NCI-H146 treated with DMSO at 0.1 percent for 48 hours (cell line): ENCODE measurements around the gene MGAT4B.

Experiments
- DNase-seq: peaks from one replicate; lab custom pipeline; 2025; ENCODE audit not compliant: unreplicated experiment; lab: John Stamatoyannopoulos, UW

Gene MGAT4B

GRCh38 chr5:179812997-179813607, 6.4 kb upstream of the MGAT4B start:
- no peak for DNase-seq

DNA sequence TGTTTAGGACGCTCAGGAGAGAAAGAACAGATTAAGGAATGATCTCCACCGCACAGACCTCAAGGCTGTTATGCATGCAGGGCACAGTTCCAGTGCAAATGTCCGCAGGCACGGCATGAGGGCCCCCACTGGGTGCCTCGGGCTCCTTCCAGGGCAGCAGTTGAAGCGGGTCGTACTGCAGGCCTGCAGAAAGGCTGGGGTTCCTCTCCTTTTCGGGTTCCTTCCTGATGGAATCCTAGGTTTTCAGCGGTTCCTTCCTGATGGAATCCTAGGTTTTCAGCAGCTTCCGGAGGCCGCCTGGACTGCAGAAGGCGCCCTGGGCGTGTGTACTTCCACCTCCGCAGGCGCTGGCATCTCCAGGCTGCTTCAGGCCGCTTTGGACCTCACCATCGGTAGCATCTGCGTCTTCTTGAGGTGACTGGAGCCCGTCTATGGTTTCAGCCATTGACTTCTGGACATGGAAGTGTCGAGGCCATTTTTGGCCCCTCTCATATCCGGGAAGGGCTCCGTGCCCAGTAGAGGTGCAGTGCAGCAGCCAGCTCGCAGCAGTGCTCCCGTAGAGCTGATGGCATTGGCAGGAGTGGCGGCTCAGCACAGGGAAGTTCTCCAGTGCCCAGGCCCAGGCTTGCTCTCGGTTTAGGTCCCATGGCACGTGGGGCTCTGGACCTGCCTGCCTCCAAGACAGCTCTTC, 5.6 kb upstream of the MGAT4B start:
- no peak for DNase-seq

GRCh38 chr5:179805529-179806249, 977 bp downstream of the MGAT4B start:
- DNase-seq: peak; percentile 0

GRCh38 chr5:179805070-179805528, 1.6 kb downstream of the MGAT4B start:
- DNase-seq: no peak

- no peak for DNase-seq
These were observed 2.1 kb downstream of the MGAT4B start for GRCh38 chr5:179804555-179804947.

DNA sequence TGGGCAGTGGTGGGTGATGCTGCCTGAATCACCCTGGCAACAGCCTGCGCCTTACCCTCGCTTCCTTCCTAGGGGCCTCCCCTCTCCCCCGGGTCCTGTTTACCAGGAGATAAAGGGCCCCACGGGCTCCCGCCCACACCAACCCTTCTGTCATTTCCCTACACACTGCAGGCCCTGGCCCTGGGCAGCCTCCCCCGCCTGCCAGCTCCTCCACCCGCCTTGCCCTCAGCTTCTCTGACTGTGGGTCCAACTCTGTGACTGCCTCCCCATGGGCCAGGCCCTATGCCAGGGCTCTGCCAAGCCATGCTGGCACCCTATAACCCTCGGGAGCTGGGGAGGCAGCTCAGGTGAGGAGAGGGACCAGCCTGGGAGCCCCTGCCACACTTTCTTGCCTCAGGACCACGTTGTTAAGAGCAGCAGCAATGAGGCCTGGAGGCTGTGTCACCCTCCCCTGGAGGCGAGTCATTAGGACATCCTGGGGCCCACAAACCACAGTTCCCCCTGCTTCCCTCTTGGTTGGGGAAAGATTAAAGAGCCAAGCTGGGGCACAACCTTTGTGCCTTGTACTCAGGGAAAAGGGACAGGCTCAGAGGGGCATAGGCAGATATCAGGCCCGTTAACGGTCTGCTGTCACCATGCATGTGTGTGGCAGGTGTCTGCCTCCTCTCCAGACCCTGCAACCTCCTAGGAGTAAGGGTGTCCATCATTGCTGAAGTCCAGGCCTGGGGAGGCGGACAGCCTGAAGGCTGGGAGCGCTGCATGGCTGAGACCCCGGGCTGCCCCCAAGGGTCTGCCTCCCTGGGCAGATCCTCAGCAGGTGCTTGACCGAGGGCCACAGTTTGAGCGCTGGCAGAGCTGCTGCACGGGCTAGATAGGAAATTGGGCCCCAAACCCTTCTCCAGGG, 2.8 kb downstream of the MGAT4B start:
- peak; percentile 25 for DNase-seq

GRCh38 chr5:179802950-179803562, 3.6 kb downstream of the MGAT4B start:
- peak; percentile 72 for DNase-seq

DNA sequence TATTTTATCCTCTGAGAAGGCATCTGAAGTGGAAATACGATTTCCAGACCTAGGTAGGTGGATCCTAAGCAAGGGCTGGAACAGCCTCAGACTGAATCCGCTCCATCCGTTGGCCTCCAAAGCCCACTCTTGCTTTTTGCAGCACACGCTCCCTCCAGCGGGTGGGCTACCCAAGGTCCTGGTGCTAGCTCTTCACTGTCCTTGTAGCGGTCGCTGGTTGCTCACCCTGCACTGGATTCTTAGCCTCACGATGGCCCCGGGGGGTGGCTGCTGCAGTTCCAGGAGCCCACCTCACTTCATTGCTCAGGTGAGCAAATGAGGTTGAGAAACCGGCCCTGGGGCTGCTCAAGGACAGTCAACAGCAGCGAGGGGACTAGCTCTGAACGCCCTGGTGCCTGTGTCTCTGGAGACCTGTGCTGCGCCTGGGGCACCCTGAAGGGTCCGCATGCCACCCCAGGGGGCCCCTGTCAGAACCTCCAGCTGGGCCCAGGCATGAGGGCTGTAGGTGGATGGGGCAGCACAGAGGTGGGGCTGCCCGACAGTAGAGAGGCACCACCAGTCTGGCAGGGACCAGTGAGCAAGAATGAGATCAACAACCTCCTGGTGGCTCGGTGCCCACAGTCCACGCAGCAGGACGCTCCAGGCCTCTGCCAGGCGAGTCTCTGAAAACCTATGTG, 4.3 kb downstream of the MGAT4B start:
- DNase-seq: no peak

DNA sequence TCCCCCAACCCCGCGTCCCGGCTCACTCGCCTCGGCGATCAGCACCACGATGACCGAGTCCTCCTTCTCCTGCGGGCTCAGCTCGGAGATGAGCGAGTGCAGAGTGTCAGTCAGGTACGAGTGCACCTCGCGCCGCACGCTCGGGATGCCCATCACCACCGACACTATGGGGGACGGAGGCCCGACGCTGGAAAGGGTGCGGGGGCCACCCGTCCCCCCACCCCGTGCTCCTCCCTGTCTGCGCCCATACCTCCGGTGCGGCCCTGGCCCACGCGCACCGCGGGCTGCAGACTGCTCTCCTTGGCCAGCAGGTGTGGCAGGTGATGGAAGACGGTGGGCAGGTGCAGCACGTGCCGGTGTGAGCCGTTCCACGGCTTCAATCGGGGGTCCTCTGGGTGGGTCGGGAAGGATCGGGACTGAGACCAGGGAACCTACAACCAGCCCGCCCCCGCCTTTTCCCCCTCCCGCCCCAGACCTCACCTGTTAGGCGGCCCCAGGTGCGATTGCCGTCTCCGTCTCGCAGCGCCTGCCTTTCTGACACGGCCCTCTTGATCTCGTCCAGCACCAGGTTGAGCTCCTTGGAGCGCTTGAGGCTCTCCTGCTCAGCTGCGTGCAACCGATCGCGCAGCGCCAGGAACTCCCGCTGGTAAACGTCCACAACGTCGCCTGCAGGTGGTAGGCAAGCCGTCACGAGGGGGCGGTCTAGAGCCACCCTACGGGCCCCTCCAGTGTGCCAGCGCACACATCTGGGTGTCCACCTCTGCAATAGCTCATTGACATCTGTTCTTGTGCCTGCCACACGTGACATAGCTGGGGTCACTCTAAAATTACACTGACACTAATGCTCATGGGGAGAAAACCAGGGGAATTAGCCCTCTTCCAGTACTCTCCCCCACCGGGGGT, 5.1 kb downstream of the MGAT4B start:
- DNase-seq: no peak

- DNase-seq: no peak
These were observed 5.9 kb downstream of the MGAT4B start for GRCh38 chr5:179800696-179801201.

GRCh38 chr5:179800071-179800695, 6.5 kb downstream of the MGAT4B start:
- DNase-seq: no peak

DNA sequence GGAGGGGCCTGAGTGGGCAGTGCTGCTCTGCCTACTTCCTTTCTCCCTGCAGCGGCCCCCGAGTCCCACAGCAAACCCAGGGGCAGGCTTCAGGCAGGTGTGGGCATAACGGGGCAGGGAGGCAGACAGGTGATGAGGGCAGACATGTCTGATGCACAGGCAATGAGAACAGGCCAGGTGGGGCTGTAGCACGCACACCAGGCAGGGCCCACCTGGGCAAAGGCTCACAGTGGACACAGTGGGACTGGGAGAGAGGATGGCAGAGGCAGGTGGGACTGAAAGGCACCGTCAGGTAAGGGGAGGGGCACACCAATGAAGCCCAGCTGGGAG, 7.1 kb downstream of the MGAT4B start:
- no peak for DNase-seq

DNA sequence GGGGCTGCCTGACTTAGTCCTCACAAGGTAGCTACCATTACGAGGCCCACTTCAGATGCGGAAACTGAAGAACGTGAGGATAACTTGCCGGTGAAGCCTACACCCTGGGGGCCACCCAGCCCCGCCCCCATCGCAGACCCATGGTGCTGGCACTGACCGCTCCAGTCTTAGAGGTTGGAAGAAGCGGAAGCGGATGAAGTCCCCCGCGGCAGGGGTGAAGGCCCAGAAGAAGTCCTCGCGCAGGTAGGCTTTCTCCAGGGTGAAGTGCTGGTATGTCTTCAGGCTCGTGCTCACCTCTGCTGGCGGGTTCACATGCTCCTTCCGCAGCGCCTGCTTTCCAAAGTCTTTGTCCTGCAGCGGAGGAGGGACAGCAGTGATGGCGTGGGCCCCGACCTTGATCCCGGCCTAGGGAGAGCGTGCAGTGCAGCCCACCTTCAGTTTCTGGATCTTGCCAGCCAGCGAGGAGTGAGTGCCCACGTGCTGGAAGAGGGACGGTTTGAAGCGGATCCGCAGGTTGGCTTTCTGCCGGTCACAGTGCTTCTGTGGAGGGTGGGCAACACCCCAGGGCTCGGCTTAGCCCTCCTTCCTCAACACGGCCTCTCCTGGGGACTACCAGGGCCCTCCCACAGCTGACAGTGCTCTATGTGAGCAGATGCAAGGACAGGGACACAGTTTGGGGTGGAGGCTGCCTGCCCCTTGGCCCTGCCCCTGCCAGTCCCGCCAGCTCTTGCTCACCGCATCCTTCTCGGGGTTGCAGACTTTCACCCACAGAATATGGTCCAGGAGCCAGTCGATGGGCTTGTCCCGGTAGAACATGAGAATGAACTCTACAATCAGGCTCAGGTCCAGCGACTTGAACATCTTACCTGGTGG, 7.7 kb downstream of the MGAT4B start:
- DNase-seq: no peak

GRCh38 chr5:179798144-179798770, 8.4 kb downstream of the MGAT4B start:
- DNase-seq: no peak

GRCh38 chr5:179797741-179798140, 8.9 kb downstream of the MGAT4B start:
- no peak for DNase-seq

DNA sequence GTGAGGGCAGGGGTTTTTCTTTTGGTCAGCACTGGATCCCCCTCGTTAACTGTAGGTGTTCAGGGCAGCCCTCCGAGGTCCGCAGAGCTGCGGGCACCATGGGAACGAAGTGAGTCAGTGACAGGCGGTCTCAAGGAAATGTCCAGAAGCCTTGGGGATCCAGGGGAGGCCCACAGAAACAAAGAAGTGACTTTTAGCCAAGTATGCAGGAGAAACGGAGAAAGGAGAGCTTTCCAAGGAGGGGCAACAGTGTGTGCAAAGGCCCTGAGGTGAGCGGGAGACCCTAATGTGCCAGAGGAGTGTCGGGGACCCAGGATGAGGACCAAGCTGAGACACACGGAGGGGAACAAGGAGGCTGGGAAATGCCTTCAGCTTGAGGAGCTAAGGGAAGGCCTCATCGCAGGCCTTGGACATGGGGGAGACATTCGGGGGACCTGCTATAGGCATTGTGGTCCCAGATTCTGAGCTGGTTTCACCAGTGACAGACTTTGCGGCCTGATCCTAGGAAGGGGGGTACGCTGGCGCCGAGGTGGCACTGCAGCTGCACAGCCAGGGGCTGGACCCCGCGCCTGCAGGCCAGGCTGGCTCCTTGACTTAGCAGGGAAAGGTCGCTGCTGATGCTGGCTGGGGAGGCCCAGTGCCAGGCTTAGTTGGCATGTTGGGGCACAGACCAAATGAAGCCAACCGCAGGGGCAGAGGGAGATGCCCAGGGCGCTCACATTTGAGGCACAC, 9.6 kb downstream of the MGAT4B start:
- no peak for DNase-seq
